ENCODE results near the gene JARID2. TPM values are rescaled to one million over a fixed set of nuclear protein-coding genes. Genes with fewer than 3 reads are reported as not detected.

JARID2 gene
- total and polyA plus RNA-seq, 2 of the 4 experiments (the other 2 are of a cell fraction): 9.6 to 12.9 TPM

DNA sequence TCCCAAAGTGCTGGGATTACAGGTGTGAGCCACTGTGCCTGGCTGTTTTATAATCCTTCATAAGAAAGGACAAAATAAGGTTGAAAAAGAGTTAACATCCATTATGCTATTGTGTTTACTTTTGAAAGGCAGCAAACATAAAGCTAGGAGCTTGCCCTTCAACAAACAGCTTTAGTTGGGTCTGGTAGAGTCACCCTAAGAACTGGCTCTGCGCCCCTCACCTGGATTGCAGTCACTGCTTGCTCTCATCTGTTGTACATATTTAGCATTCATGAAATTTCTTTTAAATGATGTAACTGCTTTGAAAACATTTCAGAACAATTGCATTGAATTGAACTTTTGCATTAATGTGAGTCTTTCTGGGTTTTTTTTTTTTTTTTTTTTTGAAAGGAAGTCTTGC, 38.9 kb downstream of the JARID2 start:
- no peaks in the 10 kb centered on the region for H3K36me3 ChIP-seq (ENCODE audit: control insufficient read depth, insufficient read depth, low read length)
- no peak overlapping the region for H2AK9ac ChIP-seq (replicated peaks; ENCODE audit: low read depth, low read length, poor library complexity)
- H3K4ac ChIP-seq (ENCODE audit: low read depth, low read length): no peak overlapping the region
- no peak overlapping the region for H3K4me3 ChIP-seq (ENCODE audit: insufficient read depth, low read depth, low read length)
- DNase-seq (peak; percentile 52), ATAC-seq (ENCODE audit: low read depth) (peak; percentile 35; the same call in 1 of the 2 replicates)
- no CpG with 5 or more reads among the region's 1 CpG for WGBS, 2 experiments (ENCODE audit: extremely low coverage in 2 of 2, insufficient read length in 1 of 2)
- peaks cover 31 to 64% of the 10 kb centered on the region in 2 experiments for H3K79me1 ChIP-seq (ENCODE audit: low read depth in 1 of 2, low read length in 2 of 2)
- no peak overlapping the region for H2AK5ac ChIP-seq (ENCODE audit: low read depth, low read length)
- no peak overlapping the region for H4K8ac ChIP-seq (ENCODE audit: low read depth in 2 of 2, low read length in 2 of 2)
- CTCF ChIA-PET: interaction anchor here (0.6 kb wide), 1 partner anchor 1106 kb away, joined by 4 read pairs; no protein-coding TSS in a partner anchor
- H3K27me3 ChIP-seq (ENCODE audit: control insufficient read depth, insufficient read depth, low read length): no peaks in the 10 kb centered on the region
- no peak overlapping the region for H2BK120ac ChIP-seq (ENCODE audit: low read depth, low read length)
- H2AFZ ChIP-seq (replicated peaks; ENCODE audit: low read length, poor library complexity): no peak overlapping the region
- no peak overlapping the region for H3K9ac ChIP-seq (ENCODE audit: low read depth, low read length)
- H3K4me2 ChIP-seq (ENCODE audit: low read depth, low read length): no peak overlapping the region
- no peak overlapping the region for H3K18ac ChIP-seq (ENCODE audit: low read depth, low read length)
- dilution Hi-C loops (cut with HindIII; ENCODE audit: low sequenced_read_pairs, unreplicated experiment) (no loop called here), intact Hi-C loops (cut with micrococcal nuclease) (loop anchor here (5.0 kb wide), 1 partner anchor 68 kb away; no protein-coding TSS in a partner anchor), in situ Hi-C loops (cut with MboI; ENCODE audit: low sequenced_read_pairs) (no loop called here)
- no peak overlapping the region for H2BK15ac ChIP-seq (ENCODE audit: low read depth, low read length)
- H3K23ac ChIP-seq (ENCODE audit: low read depth, low read length): no peak overlapping the region; the same call in 1 of the 2 replicates
- no TSS peak for BruUV-seq (replicated peaks)
- no peak overlapping the region for H3K14ac ChIP-seq (replicated peaks; ENCODE audit: low read depth, low read length)
- no peak overlapping the region for H2BK20ac ChIP-seq (ENCODE audit: low read depth, low read length)
- no peaks in the 10 kb centered on the region for H3K9me3 ChIP-seq (ENCODE audit: control insufficient read depth, insufficient read depth, low read length)
- no peak overlapping the region for H4K91ac ChIP-seq (ENCODE audit: insufficient read depth, low read depth, low read length)
- H3K56ac ChIP-seq (ENCODE audit: extremely low read depth, insufficient read depth, low read length): no peak overlapping the region
- no peak overlapping the region for H3K27ac ChIP-seq (ENCODE audit: insufficient read depth, low read length)
- H4K5ac ChIP-seq (ENCODE audit: low read depth, low read length): no peak overlapping the region
- H3K9me1 ChIP-seq (ENCODE audit: insufficient read depth, low read length): peaks cover 15% of the 10 kb centered on the region
- H3K4me1 ChIP-seq (ENCODE audit: control insufficient read depth, insufficient read depth, low read length): peaks cover 17% of the 10 kb centered on the region
- H2BK5ac ChIP-seq (ENCODE audit: low read depth, low read length, poor library complexity, severe bottlenecking): no peak overlapping the region
- POLR2A ChIA-PET (ENCODE audit: unreplicated experiment): no interaction called here
- TF ChIP-seq MXI1 (IDR thresholded peaks at IDR 0.05; ENCODE audit: borderline replicate concordance, low read depth, low read length) (no peak), POLR2A (IDR thresholded peaks at IDR 0.05; ENCODE audit: low read depth, low read length) (no peak), MAZ (IDR thresholded peaks at IDR 0.05; ENCODE audit: borderline replicate concordance, low read depth, low read length) (no peak), FOS (IDR thresholded peaks at IDR 0.05; ENCODE audit: low read depth, low read length) (no peak), RFX5 (IDR thresholded peaks at IDR 0.05; ENCODE audit: low read depth, low read length) (no peak), RAD21 (IDR thresholded peaks at IDR 0.05; ENCODE audit: low read length) (no peak), SMC3 (IDR thresholded peaks at IDR 0.05; ENCODE audit: low read depth, low read length) (no peak), RCOR1 (IDR thresholded peaks at IDR 0.05; ENCODE audit: insufficient replicate concordance, low read length) (no peak), CHD1 (IDR thresholded peaks at IDR 0.05; ENCODE audit: low read depth, low read length) (no peak), CEBPB (IDR thresholded peaks at IDR 0.05; ENCODE audit: low read depth, low read length) (no peak)
- peaks cover 68% of the 10 kb centered on the region for H4K20me1 ChIP-seq (ENCODE audit: insufficient read depth, low read length)
